Stimulated activated CD8-positive, alpha-beta memory T cell treated with anti-CD3 and anti-CD28 coated beads, Interleukin-12 subunit alpha, Interleukin-12 subunit beta, amount 100 ng/mL, for 1 hour (primary cell): ENCODE results near the gene C12orf56.

Experiments
- DNase-seq: peaks from one replicate; pipeline ENCODE4 v3.0.0-alpha.2; 2020; ENCODE audit warnings: low read depth

Gene C12orf56, protein sequence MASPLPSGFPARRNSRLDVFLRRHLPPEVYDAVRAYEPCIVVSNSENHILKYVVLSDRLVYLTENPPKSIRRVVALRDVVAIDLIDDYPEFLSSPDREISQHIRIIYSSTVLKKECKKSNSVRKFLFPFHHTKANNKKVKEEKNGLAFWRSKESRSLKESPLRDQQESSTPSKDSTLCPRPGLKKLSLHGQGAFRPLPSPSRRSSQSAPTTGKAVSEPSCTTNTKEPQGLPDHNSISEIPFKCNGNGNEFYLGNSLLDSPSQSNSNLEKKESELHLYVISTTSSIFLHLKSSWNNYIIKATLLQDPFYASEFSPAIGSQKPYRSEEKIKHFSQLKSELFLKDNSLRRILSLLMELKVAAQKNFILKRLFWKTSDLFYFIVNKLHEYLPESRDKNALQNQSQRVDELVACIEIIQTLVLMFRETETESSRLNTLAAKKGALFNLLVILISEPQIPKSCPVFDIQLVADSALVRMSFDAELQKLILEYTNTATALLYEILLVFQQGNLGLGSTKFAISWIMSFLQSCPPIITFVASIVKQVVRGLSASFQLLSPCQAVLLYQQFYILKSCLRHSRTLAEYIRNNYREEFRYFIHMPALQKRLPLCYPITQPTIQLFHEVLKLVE

GRCh38 chr12:64390275-64390851, at the start of gene C12orf56:
TSS of gene C12orf56 (minus strand) at chr12:64390758. CDS start at chr12:64390565, 193 bp downstream.
- no peak for DNase-seq

DNA sequence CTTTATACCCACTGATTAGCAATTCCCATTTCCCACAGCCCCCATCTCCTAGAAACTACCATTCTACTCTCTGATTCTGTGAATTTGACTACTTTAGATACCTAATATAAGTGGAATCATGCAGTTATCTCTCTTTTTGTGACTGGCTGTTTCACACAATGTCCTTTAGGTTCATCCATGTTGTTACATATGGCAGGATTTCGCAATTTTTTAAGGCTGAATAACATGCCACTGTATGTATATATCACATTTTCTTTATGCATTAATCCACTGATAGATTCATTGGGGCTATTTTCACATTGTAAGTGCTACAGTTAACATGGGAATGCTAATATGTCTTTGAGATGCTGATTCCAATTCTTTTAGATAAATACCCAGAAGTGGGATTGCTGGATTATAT, 49.5 kb upstream of the C12orf56 start:
- no peak for DNase-seq

DNA sequence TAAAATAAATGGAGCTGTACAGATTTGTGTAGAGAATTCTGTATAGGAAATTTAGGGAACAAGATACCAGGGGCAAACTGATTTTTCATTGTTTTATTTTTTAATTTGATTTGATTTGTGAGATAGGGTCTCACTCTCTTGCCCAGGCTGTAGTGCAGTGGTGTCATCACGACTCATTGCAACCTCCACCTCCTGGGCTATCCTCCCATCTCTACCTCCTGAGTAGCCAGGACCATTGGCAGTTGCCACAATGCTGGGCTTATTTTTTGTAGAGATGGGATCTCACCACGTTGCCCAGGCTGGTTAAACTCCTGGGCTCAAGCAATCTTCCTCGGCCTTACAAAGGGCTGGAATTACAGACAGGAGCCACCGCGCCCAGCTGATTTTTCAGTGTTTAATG, 43.4 kb upstream of the C12orf56 start:
- no peak for DNase-seq

DNA sequence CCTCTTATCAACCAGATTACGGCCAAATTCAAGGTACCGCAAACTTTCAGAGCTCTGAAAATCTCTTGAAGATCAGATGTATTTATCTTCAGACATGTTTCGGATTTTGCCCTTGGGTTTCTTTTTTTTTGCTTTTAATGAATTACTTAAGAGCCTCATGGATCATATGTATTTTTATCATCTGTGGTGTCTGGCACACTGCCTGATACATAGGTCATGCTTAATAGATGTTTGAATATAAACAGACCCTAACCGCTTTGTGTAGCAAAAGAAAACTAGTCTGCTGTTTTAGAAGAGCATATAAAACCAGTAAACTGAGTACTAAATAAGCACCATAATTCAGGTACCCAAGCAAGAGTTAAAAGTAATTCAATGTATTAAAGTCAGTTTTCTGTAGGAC, 41.2 kb upstream of the C12orf56 start:
- DNase-seq = no peak

DNA sequence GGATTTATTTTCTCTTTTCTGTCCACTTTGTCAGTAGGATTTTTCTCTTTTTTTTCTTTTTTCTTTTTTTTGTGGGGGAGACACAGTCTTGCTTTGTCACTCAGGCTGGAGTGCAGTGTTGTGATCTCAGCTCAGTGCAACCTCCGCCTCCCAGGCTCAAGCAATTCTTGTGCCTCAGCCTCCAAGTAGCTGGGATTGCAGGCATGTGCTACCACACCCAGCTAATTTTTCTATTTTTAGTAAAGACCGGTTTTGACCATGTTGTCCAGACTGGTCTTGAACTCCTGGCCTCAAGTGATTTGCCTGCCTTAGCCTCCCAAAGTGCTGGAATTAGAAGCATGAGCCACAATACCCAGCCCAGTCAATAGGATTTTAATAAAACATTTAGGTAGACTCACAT, 40.3 kb upstream of the C12orf56 start:
- no peak for DNase-seq

- no peak for DNase-seq
Measured at GRCh38 chr12:64428956-64429355, 38.4 kb upstream of the C12orf56 start.

DNA sequence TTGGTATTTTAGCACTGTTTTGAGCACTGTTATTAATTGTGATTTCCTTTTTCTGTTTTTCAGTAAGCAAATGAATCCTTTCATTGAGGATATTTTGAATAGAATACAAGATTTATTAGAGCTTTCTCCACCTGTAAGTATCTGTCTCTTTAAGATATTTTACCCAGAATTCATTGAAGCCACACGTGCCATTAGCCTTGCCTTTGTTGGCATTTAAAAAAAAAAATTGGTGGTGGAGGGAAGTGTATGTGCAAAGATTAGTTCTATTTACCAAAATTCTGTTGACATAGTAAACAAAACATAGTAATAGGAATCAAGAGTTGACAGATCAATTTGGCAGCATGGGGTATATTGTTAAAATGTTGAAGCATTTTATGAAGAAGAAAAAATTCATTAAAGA, 37.4 kb upstream of the C12orf56 start:
- DNase-seq = no peak

DNA sequence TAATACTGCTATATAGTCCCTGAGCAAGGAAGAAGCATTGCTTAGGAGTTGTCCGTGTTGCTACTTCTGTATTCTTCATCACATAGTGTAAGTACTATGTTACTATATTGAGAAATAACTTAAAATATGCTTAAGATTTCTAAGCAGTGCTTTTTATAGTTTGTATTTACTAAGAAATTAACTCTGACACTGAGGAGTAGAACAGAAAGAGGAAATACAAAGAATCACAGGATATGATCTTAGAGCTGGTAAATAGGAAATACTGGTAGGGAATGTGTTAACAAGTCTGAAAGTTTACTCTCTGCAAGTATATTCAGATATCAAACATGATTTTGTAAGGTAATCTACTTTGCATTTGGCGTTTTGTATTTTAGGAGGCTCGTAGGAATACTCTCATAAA, 29.1 kb upstream of the C12orf56 start:
- no peak for DNase-seq

DNA sequence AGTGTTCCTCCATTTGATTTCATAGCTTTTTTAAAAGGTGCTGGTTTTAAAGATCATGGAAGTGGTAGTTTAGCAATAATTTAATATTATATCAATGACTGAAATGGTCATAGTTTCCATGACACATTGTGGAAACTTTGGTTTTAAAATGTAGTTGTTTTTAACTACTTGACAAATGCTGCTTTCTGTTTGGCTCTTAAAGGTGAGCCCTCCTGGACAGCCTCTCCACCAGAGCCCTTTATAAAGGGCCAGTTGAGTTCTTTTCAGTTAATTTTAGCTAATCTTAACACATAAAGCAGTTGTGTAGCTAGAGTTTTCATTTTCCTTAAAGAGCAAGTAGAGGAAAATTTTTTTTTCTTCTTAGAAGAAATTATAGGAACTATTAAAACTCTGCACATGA, 27.7 kb upstream of the C12orf56 start:
- no peak for DNase-seq

DNA sequence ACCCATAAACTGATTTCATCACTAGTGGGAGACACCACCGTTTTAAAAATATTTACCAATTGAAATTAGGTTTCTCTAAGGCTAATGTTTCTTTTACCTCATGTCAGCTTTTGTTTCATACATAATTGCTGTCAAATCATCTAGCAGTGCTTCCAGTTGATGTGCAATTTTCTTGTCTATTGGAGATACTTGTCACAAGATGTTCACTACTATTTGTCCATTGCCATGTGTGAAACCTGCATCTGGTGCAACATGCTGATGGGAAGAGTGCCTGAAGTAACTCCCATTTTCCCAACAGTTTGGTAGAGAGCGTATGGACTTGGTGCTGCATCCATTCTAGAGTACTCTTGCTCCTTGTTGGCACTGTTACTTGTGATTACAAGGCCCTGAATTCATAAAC, 23.3 kb upstream of the C12orf56 start:
- no peak for DNase-seq

- DNase-seq = no peak
Measured at GRCh38 chr12:64412459-64412858, 21.9 kb upstream of the C12orf56 start.

- no peak for DNase-seq
Measured at GRCh38 chr12:64411427-64411826, 20.9 kb upstream of the C12orf56 start.

DNA sequence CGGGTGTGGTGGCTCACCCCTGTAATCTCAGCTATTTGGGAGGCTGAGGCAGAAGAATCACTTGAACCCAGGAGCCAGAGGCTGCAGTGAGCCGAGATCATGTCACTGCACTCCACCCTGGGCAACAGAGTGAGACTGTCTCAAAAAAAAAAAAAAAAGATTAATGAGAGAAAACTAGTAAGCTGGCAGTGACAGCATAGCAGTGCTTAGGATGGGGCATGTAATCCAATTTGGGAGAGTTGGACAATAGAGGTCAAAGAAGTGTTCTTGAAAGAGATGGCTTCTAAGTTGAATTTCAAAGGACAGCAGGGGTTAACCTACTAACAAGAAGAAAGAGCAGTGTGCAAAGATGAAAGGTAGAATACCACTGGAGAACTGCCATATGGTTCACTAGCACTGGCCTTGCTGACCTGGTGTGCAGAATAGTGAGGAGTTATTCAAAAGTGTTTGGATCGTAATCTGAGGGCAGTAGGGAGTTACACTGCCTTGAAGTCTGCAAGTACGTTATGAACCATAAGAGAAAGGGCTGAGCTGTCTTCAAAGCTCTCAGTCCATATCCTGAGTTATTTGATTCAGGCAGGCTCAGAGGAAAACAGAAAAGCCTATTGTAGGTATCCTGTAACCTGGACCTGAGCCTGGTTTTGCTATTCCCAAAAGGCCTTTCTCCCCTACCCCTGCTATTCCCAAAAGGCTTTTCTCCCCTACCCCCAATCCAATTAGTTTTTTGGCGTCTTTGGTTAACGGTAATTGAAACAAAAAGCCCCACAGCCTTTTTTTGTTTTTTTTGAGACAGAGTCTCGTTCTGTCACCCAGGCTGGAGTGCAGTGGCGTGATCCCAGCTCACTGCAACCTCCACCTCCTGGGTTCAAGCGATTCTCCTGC, 17.0 kb upstream of the C12orf56 start:
- DNase-seq = no peak

DNA sequence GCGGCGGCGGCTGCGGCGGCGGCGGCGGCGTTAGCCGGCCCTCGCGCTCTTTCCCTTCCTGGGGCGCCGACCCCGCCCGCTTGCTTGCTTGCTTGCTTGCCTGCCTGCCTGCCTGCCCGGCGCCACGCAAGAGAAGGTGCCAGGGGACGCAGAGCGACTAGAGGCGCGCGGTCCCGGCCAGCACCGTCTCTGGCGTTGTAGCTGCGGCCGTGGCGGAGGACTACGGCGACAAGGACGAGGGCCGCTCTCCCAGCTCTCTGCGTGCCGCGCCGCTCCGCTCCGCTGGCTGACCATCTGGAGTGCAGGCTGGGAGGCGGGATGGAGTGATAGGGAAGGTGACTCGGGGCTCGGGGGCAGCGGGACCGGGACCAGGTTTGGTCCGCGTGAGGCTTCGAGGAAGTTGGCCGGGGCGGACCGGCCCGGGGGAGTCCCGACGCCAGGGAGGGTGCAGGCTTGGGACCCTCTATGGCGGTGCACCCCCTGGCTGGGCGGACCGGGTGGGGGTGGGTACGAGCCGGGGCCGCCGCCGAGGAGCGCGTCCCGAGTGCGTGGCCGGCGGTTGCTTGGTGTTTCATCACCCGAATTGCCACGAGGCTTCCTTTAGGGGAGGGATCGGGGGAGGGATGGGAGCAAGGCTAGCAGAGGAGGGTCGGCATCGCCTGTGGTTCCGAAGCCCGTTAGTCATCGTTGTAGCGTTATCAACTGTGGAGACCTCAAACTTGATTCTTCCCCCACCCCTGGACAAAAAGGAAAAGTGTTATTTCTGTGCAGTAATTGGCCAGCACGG, 14.1 kb upstream of the C12orf56 start:
- DNase-seq = no peak

GRCh38 chr12:64403707-64404469, 13.3 kb upstream of the C12orf56 start, which contains the start of gene XPOT:
TSS of gene XPOT (plus strand) at chr12:64404392. CDS start at chr12:64410036, 5,644 bp downstream.
- DNase-seq = peak; percentile 79

DNA sequence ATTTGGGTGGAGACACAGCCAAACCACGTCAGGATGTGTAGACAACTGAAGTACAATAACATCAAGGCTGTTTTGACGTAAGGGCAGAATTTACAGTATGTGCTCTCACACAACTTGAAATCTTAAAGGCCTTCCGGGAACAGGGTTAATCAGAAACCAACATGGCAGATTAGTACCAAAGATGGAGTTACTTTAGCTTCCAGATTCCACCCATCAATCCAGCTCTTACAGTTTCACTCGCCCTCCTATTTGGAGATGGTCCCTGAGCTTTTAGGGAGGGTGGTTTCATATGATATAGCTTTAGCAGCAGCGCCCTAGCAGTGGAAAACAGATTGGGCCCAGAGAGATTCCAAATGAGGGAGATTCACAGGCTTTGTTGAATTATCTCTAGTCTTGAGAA, 11.6 kb upstream of the C12orf56 start:
- no peak for DNase-seq

GRCh38 chr12:64400041-64400440, 9.5 kb upstream of the C12orf56 start:
- DNase-seq = no peak

- DNase-seq = no peak
Measured at GRCh38 chr12:64395739-64396138, 5.2 kb upstream of the C12orf56 start.

DNA sequence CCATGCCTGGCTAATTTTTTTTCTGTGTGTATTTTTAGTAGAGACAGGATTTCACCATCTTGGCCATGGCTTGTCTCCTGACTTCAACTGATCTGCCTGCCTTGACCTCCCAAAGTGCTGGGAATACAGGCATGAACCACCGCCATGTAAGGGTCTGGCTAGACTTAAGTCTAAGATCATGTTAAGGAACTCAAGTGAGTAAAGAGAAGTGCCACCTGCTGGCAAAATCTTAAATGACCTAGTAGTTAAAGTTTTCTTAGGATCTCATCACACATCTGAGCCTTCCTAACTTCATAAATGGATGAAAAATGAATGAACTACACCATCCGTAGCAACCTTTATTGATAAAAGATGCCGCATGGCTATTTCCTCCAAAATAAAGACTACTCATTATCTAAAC, 1.7 kb upstream of the C12orf56 start:
- no peak for DNase-seq

DNA sequence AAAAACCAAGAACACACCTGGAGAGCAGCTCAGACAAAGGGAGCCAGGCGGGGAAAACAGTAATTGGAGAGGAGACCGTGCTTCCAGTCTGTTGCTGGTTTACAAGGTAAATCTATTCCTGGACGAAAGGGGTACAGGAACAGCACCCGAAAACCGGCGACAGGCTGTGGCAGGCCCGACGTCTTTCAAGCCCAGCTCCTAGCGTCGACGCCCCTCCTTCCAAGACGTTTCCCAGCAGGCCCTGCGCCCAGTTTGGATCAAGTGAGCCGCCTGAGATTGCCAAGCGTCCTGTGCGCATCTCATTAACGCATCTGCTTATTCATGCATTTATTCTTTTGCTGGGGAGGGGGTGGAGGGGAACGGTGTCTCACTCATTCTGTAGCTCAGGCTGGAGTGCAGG, 1.4 kb downstream of the C12orf56 start:
- no peak for DNase-seq
